HepG2 (cell line): ENCODE results near the gene NOMO2. TPM values are rescaled to one million over a fixed set of nuclear protein-coding genes. Genes with fewer than 3 reads are reported as not detected.
"Not testable (repeated sequence)": the region's sequence is repeated elsewhere in the genome, so short reads cannot be mapped to it uniquely, and the experiment has no call there.

Experiments used
- ATAC-seq: fragments of 200-7000 bp; cut with Tn5 transposase; 3 replicates; pipeline ENCODE4 v1.9.1; 2020; ENCODE audit warnings: mild to moderate bottlenecking, moderate library complexity
- BruUV-seq: library from RNA; stranded (reverse); fragments of 400-500 nt; replicated peaks from 2 replicates; lab custom pipeline; 2021; lab: Mats Ljungman, UMichigan
- CTCF ChIA-PET: fragments of 300-600 bp; formaldehyde crosslinking; extraction: SDS; loops from one replicate; lab custom pipeline; 2021; ENCODE audit warnings: low total read pairs, inconsistent platforms, low intra/inter-chr PET ratio; lab: Yijun Ruan, JAX
- POLR2A ChIA-PET: fragments of 350-600 bp; sonication (Branson Sonifier 250); formaldehyde crosslinking; loops from one replicate; lab custom pipeline; 2020; ENCODE audit warnings: antibody characterized with exemption, inconsistent platforms; lab: Yijun Ruan, JAX
- DNase-seq: peaks from one replicate; pipeline ENCODE4 v3.0.0-alpha.2; 2015; ENCODE audit warnings: low spot score
- FAIRE-seq: peaks from 3 replicates; lab custom pipeline; 2011; peaks lifted over from hg19 to GRCh38; lab: Jason Lieb, UNC
- H2AFZ ChIP-seq: one replicate; pipeline ENCODE4 v1.6.1; 2011; ENCODE audit warnings: low read length, inconsistent platforms
- H3K27ac ChIP-seq: fragments of 300-600 bp; 3 replicates; pipeline ENCODE4 v1.8.0; 2011; ENCODE audit warnings: mixed run types, mild to moderate bottlenecking, mixed read lengths, low read length, inconsistent platforms; ENCODE audit not compliant: insufficient read depth; ENCODE audit errors: extremely low read length
- H3K27me3 ChIP-seq, 2 experiments: fragments of 200-600 bp in 1 of 2; 2 replicates in 1 of 2; 3 replicates in 1 of 2; pipeline versions ENCODE4 v1.6.0 to v1.8.0; 2011; ENCODE audit warnings: low read length in 2 of 2, mild to moderate bottlenecking in 2 of 2, moderate library complexity in 2 of 2, inconsistent platforms in 1 of 2; ENCODE audit not compliant: insufficient read depth in 2 of 2, control insufficient read depth in 1 of 2
- H3K36me3 ChIP-seq, 2 experiments: fragments of 200-600 bp in 1 of 2; replicated peaks in 1 of 2; 2 replicates in 1 of 2; 3 replicates in 1 of 2; pipeline versions ENCODE4 v1.5.1 to v1.8.0; 2011; ENCODE audit warnings: low read length in 2 of 2, inconsistent platforms in 1 of 2; ENCODE audit not compliant: insufficient read depth in 2 of 2, control insufficient read depth in 1 of 2
- H3K4me1 ChIP-seq: 2 replicates; pipeline ENCODE4 v1.5.1; 2012; ENCODE audit warnings: low read length, inconsistent platforms; ENCODE audit not compliant: insufficient read depth
- H3K4me2 ChIP-seq: 2 replicates; pipeline ENCODE4 v1.6.0; 2011; ENCODE audit warnings: low read depth, low read length, inconsistent platforms
- H3K4me3 ChIP-seq, 3 experiments: fragments of 200-600 bp in 1 of 3; sonication (generic), shearing (Covaris generic) in 1 of 3; replicated peaks in 1 of 3; 2 replicates each; pipeline ENCODE4 v1.5.1; 2011 to 2016; ENCODE audit warnings: low read length in 3 of 3, inconsistent platforms in 2 of 3, low read depth in 2 of 3, mild to moderate bottlenecking in 2 of 3, control low read depth in 1 of 3, mixed read lengths in 1 of 3; ENCODE audit not compliant: insufficient read depth in 1 of 3
- H3K79me2 ChIP-seq: one replicate; pipeline ENCODE4 v1.6.1; 2011; ENCODE audit warnings: low read length, inconsistent platforms; ENCODE audit not compliant: insufficient read depth
- H3K9ac ChIP-seq: 2 replicates; pipeline ENCODE4 v1.6.0; 2011; ENCODE audit warnings: mild to moderate bottlenecking, low read depth, low read length, inconsistent platforms; ENCODE audit not compliant: insufficient read depth
- H3K9me3 ChIP-seq: 2 replicates; pipeline ENCODE4 v1.5.1; 2012; ENCODE audit warnings: mild to moderate bottlenecking, low read length
- H4K20me1 ChIP-seq: 2 replicates; pipeline ENCODE4 v1.6.0; 2011; ENCODE audit warnings: inconsistent platforms, mild to moderate bottlenecking, low read length, moderate library complexity; ENCODE audit not compliant: insufficient read depth
- POLR2G ChIP-seq: fragments of 200-400 bp; formaldehyde crosslinking; IDR thresholded peaks from 2 replicates; pipeline ENCODE4 v1.6.1; 2018; ENCODE audit warnings: mild to moderate bottlenecking, low read depth, low read length, moderate library complexity
- RBAK ChIP-seq: sonication (generic); formaldehyde crosslinking; IDR thresholded peaks from 2 replicates; pipeline ENCODE4 v1.5.1; 2020; ENCODE audit warnings: mild to moderate bottlenecking, missing genetic modification reagents
- WGBS: methylation state at CpG from one replicate; pipeline ENCODE4 v1.1.6; 2017; ENCODE audit warnings: low lambda C conversion rate; 5-methylcytosine and 5-hydroxymethylcytosine counted together
- in situ Hi-C: cut with HindIII; loops from 2 replicates; pipeline ENCODE4 v1.10.0; 2017; ENCODE audit warnings: low pct_unique_long_range_greater_than_20kb; ENCODE audit not compliant: extremely low pct_ligation_motif_present
- intact Hi-C: fragments of 100-400 bp; cut with micrococcal nuclease; formaldehyde crosslinking; loops from one replicate; pipeline ENCODE4 v1.10.0; 2022; ENCODE audit not compliant: unreplicated experiment
- polyA plus RNA-seq, 8 experiments: library from polyadenylated mRNA; depleted of rRNA in 3 of 8; stranded (reverse) in 7 of 8; unstranded in 1 of 8; fragments of >200 nt; fragmentation: Illumina TruSeq in 4 of 8; extraction: Trizol in 4 of 8; gene quantifications; 2 replicates each; pipeline versions ENCODE4 v1.2.1 to v1.2.3, GENCODE V29; 2011 to 2016; ENCODE audit warnings: low read depth in 4 of 8, missing spikeins in 1 of 8, mixed read lengths in 1 of 8; ENCODE audit not compliant: insufficient read depth in 1 of 8
- total RNA-seq, 5 experiments: library from RNA; depleted of rRNA; stranded (reverse); fragments of >200 nt; fragmentation: Illumina TruSeq; extraction: Trizol; gene quantifications; 2 replicates each; pipeline ENCODE4 v1.2.3, GENCODE V29; 2016; ENCODE audit warnings: low read depth in 1 of 5

NOMO2 gene
- total and polyA plus RNA-seq, 2 of the 13 experiments (the other 11 are each of a cell fraction or from before 2014, with no cell fraction given): 217 to 372 TPM

GRCh38 chr16:18603572-18604246, 41.8 kb upstream of the NOMO2 start:
- H3K4me2 ChIP-seq, H4K20me1 ChIP-seq, DNase-seq, H3K9ac ChIP-seq, ATAC-seq, POLR2A ChIA-PET, H3K27me3 ChIP-seq, in situ Hi-C loops, H3K79me2 ChIP-seq, H2AFZ ChIP-seq, intact Hi-C loops, BruUV-seq, H3K4me1 ChIP-seq, H3K27ac ChIP-seq, H3K36me3 ChIP-seq, H3K4me3 ChIP-seq, CTCF ChIA-PET, H3K9me3 ChIP-seq, FAIRE-seq: not testable (repeated sequence)
- WGBS: 86% methylated on average over 1 of the region's 4 CpGs

- 0 out of 2 replicates have a peak, but pooled peaks have one; percentile 23 for TF ChIP-seq POLR2G
- TF ChIP-seq RBAK: peak; percentile 93
- TF ChIP-seq, all 625 proteins: peak for 2; not testable (repeated sequence) for 623
- ATAC-seq, CTCF ChIA-PET, intact Hi-C loops, H3K4me1 ChIP-seq, H3K9me3 ChIP-seq, H3K27ac ChIP-seq, POLR2A ChIA-PET, H4K20me1 ChIP-seq, H3K27me3 ChIP-seq, DNase-seq, in situ Hi-C loops, H2AFZ ChIP-seq, H3K4me3 ChIP-seq, H3K79me2 ChIP-seq, FAIRE-seq, H3K9ac ChIP-seq, H3K4me2 ChIP-seq, BruUV-seq: not testable (repeated sequence)
- 100% methylated on average over 1 of the region's 1 CpG for WGBS
- H3K36me3 ChIP-seq: peaks cover 2 to 17% of the 10 kb centered on the region in 2 experiments; a peak in 3 of 5 replicates
Observed at GRCh38 chr16:18598582-18598981, 36.7 kb upstream of the NOMO2 start.

- H3K4me2 ChIP-seq, H3K9me3 ChIP-seq, H3K9ac ChIP-seq, CTCF ChIA-PET, POLR2A ChIA-PET, H3K4me3 ChIP-seq, H2AFZ ChIP-seq, BruUV-seq, H3K27ac ChIP-seq, H3K4me1 ChIP-seq, ATAC-seq, H4K20me1 ChIP-seq, H3K27me3 ChIP-seq, in situ Hi-C loops, FAIRE-seq, DNase-seq, H3K79me2 ChIP-seq, intact Hi-C loops: not testable (repeated sequence)
- peaks cover 2 to 22% of the 10 kb centered on the region in 2 experiments; a peak in 4 of 5 replicates for H3K36me3 ChIP-seq
- 91% methylated on average over 2 of the region's 2 CpGs for WGBS
Observed at GRCh38 chr16:18597734-18598133, 35.8 kb upstream of the NOMO2 start.

- FAIRE-seq, H4K20me1 ChIP-seq, H3K4me2 ChIP-seq, H3K4me1 ChIP-seq, DNase-seq, CTCF ChIA-PET, ATAC-seq, H3K27ac ChIP-seq, intact Hi-C loops, H2AFZ ChIP-seq, POLR2A ChIA-PET, in situ Hi-C loops, H3K4me3 ChIP-seq, H3K9me3 ChIP-seq, H3K9ac ChIP-seq, H3K27me3 ChIP-seq, H3K79me2 ChIP-seq: not testable (repeated sequence)
- over 99% methylated on average over 4 of the region's 4 CpGs for WGBS
- BruUV-seq: TSS peak; percentile 53
- peaks cover 2 to 24% of the 10 kb centered on the region in 2 experiments for H3K36me3 ChIP-seq
Observed at GRCh38 chr16:18597319-18597718, 35.4 kb upstream of the NOMO2 start.
